Ishikawa (cell line): Measurements from ENCODE around the gene TUBGCP5.

Experiments used
- CEBPB ChIP-seq: IDR thresholded peaks from 2 replicates; pipeline ENCODE4 v1.6.1; 2012
- EP300 ChIP-seq: IDR thresholded peaks from 2 replicates; pipeline ENCODE4 v1.6.1; 2012; ENCODE audit warnings: borderline replicate concordance
- FOXM1 ChIP-seq: IDR thresholded peaks from 2 replicates; pipeline ENCODE4 v1.6.1; 2012; ENCODE audit warnings: low read depth, borderline replicate concordance
- TCF12 ChIP-seq: IDR thresholded peaks from 2 replicates; pipeline ENCODE4 v1.6.1; 2012; ENCODE audit warnings: low read depth
- TEAD4 ChIP-seq: IDR thresholded peaks from 2 replicates; pipeline ENCODE4 v1.6.1; 2012
- USF1 ChIP-seq: IDR thresholded peaks from 2 replicates; pipeline ENCODE4 v1.6.1; 2012

The TUBGCP5 gene

GRCh38 chr15:22950256-22950990 is 88.9 kb downstream of the TUBGCP5 start:
- TF ChIP-seq TEAD4 (no peak), CEBPB (no peak), USF1 (no peak), EP300 (no peak), TCF12 (no peak), FOXM1 (no peak)
